Epithelial cell of prostate (primary cell): ENCODE results near the gene SOCS1.
"Not testable (repeated sequence)": the region's sequence is repeated elsewhere in the genome, so short reads cannot be mapped to it uniquely, and the experiment has no call there.

ENCODE experiments used
- DNase-seq: peaks from one replicate; pipeline ENCODE4 v3.0.0-alpha.2; 2011; ENCODE audit warnings: low read depth, low spot score
- H3K27ac ChIP-seq: fragments of 450-650 bp; 2 replicates; pipeline ENCODE4 v1.5.1; 2017; ENCODE audit warnings: mild to moderate bottlenecking

SOCS1 gene

GRCh38 chr16:11232302-11232851, 23.6 kb downstream of the SOCS1 start:
- DNase-seq, result no peak
- no peak overlapping the region for H3K27ac ChIP-seq

GRCh38 chr16:11231367-11231970, 24.5 kb downstream of the SOCS1 start:
- DNase-seq, result no peak
- H3K27ac ChIP-seq, result no peak overlapping the region

- H3K27ac ChIP-seq, result no peak overlapping the region
- DNase-seq, result no peak
Measured at GRCh38 chr16:11229906-11230305, 26.1 kb downstream of the SOCS1 start.

GRCh38 chr16:11229432-11229831, 26.6 kb downstream of the SOCS1 start:
- no peak for DNase-seq
- H3K27ac ChIP-seq, result no peak overlapping the region

GRCh38 chr16:11225677-11226549, 30.1 kb downstream of the SOCS1 start:
- no peak for DNase-seq
- no peak overlapping the region for H3K27ac ChIP-seq

GRCh38 chr16:11224894-11225676, 30.9 kb downstream of the SOCS1 start:
- no peak overlapping the region for H3K27ac ChIP-seq
- no peak for DNase-seq

- no peak for DNase-seq
- H3K27ac ChIP-seq, result no peak overlapping the region
Measured at GRCh38 chr16:11224096-11224893, 31.7 kb downstream of the SOCS1 start.

GRCh38 chr16:11220507-11220906, 35.5 kb downstream of the SOCS1 start:
- not testable (repeated sequence) for DNase-seq, H3K27ac ChIP-seq

- no peak overlapping the region for H3K27ac ChIP-seq
- no peak for DNase-seq
Measured at GRCh38 chr16:11219178-11219577, 36.8 kb downstream of the SOCS1 start.

- no peak for DNase-seq
- no peak overlapping the region for H3K27ac ChIP-seq
Measured at GRCh38 chr16:11218604-11218962, 37.4 kb downstream of the SOCS1 start.

- DNase-seq, result no peak
- no peak overlapping the region for H3K27ac ChIP-seq
Measured at GRCh38 chr16:11217651-11218603, 38.1 kb downstream of the SOCS1 start.

GRCh38 chr16:11215935-11216556, 40.0 kb downstream of the SOCS1 start:
- H3K27ac ChIP-seq, result no peak overlapping the region
- DNase-seq, result no peak

GRCh38 chr16:11213799-11214198, 42.2 kb downstream of the SOCS1 start:
- no peak overlapping the region for H3K27ac ChIP-seq
- DNase-seq, result no peak

GRCh38 chr16:11213373-11213772, 42.6 kb downstream of the SOCS1 start:
- DNase-seq, result no peak
- H3K27ac ChIP-seq, result no peak overlapping the region

- no peak for DNase-seq
- no peak overlapping the region for H3K27ac ChIP-seq
Measured at GRCh38 chr16:11212798-11213196, 43.2 kb downstream of the SOCS1 start.

GRCh38 chr16:11211977-11212797, 43.8 kb downstream of the SOCS1 start:
- DNase-seq, result no peak
- H3K27ac ChIP-seq, result no peak overlapping the region

GRCh38 chr16:11211061-11211976, 44.7 kb downstream of the SOCS1 start:
- DNase-seq, result no peak
- H3K27ac ChIP-seq, result no peak overlapping the region
